GM04504 (cell line): ENCODE data around the gene DHDDS.
"Not testable (repeated sequence)": the region's sequence is repeated elsewhere in the genome, so short reads cannot be mapped to it uniquely, and the experiment has no call there.

ENCODE experiments used
- DNase-seq: peaks from one replicate; pipeline ENCODE4 v3.0.0-alpha.2; 2012; ENCODE audit warnings: low read depth

DHDDS gene

GRCh38 chr1:26475989-26476388 is 43.9 kb downstream of the DHDDS start:
- no peak for DNase-seq

GRCh38 chr1:26476958-26477357 is 44.8 kb downstream of the DHDDS start:
- no peak for DNase-seq

- DNase-seq: no peak
These were observed 45.5 kb downstream of the DHDDS start for GRCh38 chr1:26477446-26478152.

- no peak for DNase-seq
These were observed 46.0 kb downstream of the DHDDS start for GRCh38 chr1:26478159-26478558.

- no peak for DNase-seq
These were observed 46.9 kb downstream of the DHDDS start for GRCh38 chr1:26478988-26479387.

GRCh38 chr1:26482921-26483320 is 50.8 kb downstream of the DHDDS start:
- no peak for DNase-seq

GRCh38 chr1:26483980-26484379 is 51.9 kb downstream of the DHDDS start:
- DNase-seq: no peak

- DNase-seq: no peak
These were observed 58.0 kb downstream of the DHDDS start for GRCh38 chr1:26490155-26490554.

- DNase-seq: no peak
These were observed 61.1 kb downstream of the DHDDS start for GRCh38 chr1:26493267-26493666.

- no peak for DNase-seq
These were observed 61.8 kb downstream of the DHDDS start for GRCh38 chr1:26493938-26494337.

- no peak for DNase-seq
These were observed 64.7 kb downstream of the DHDDS start for GRCh38 chr1:26496861-26497260.

- DNase-seq: no peak
These were observed 66.8 kb downstream of the DHDDS start for GRCh38 chr1:26498894-26499293.

GRCh38 chr1:26500488-26501175 is 68.5 kb downstream of the DHDDS start:
- peak; percentile 47 for DNase-seq

GRCh38 chr1:26510711-26511110 is 78.6 kb downstream of the DHDDS start:
- not testable (repeated sequence) for DNase-seq

- not testable (repeated sequence) for DNase-seq
These were observed 83.7 kb downstream of the DHDDS start for GRCh38 chr1:26515836-26516235.

- no peak for DNase-seq
These were observed 85.1 kb downstream of the DHDDS start for GRCh38 chr1:26516987-26517765.

GRCh38 chr1:26517766-26518049 is 85.6 kb downstream of the DHDDS start:
- no peak for DNase-seq

GRCh38 chr1:26518355-26518754 is 86.2 kb downstream of the DHDDS start:
- no peak for DNase-seq

GRCh38 chr1:26520339-26520738 is 88.2 kb downstream of the DHDDS start:
- no peak for DNase-seq
